ENCODE data around the gene SPSB1. TPM values are rescaled to one million over a fixed set of nuclear protein-coding genes. Genes with fewer than 3 reads are reported as not detected.

The SPSB1 gene
- total and polyA plus RNA-seq, 2 donors from 2014 or later: 12.7 to 25.9 TPM

DNA sequence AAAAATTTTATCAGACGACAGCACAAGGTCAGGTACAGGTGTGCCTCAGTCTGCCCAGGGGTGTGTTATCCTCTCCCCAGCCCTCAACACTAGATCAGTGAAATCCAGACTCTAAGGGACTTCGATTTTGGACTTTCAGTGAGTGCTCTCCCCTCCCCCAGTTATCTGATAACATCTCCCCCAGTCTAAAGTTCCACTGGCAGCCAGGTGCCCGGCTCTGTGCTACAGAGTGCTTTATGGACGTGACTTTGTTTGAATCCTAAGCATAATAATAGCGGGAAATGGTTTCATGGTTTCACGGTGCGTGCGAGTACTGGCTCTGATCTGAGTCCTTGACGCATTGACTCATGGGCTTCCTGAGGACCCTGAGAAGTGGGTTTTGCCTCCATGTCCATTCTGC is 3.2 kb downstream of the SPSB1 start:
- intact Hi-C loops (cut with DNase I): no loop called here
- Histone ChIP-seq H3K27ac (ENCODE audit: low read depth in 2 of 2, low read length in 2 of 2) (no peak overlapping the region), H3K36me3 (ENCODE audit: control insufficient read depth in 2 of 3, insufficient read depth in 3 of 3, low read length in 3 of 3) (peaks cover 0 to 3% (median 2%) of the 10 kb centered on the region in 3 donors), H3K4me3 (ENCODE audit: low read length in 3 of 3) (no peak overlapping the region), H3K4me1 (ENCODE audit: control insufficient read depth in 2 of 3, insufficient read depth in 2 of 3, low read depth in 1 of 3, low read length in 3 of 3) (peaks cover 0 to 14% (median 5%) of the 10 kb centered on the region in 3 donors), H3K27me3 (ENCODE audit: control insufficient read depth, insufficient read depth, low read length) (no peaks in the 10 kb centered on the region), H3K9ac (ENCODE audit: low read length in 3 of 3) (no peak overlapping the region), H3K9me3 (ENCODE audit: control insufficient read depth in 2 of 3, insufficient read depth in 1 of 3, low read length in 3 of 3) (peaks cover 0 to 1% (median 0%) of the 10 kb centered on the region in 3 donors)
- FAIRE-seq (no peak), DNase-seq (no peak)
- TF ChIP-seq, protein P1, sequence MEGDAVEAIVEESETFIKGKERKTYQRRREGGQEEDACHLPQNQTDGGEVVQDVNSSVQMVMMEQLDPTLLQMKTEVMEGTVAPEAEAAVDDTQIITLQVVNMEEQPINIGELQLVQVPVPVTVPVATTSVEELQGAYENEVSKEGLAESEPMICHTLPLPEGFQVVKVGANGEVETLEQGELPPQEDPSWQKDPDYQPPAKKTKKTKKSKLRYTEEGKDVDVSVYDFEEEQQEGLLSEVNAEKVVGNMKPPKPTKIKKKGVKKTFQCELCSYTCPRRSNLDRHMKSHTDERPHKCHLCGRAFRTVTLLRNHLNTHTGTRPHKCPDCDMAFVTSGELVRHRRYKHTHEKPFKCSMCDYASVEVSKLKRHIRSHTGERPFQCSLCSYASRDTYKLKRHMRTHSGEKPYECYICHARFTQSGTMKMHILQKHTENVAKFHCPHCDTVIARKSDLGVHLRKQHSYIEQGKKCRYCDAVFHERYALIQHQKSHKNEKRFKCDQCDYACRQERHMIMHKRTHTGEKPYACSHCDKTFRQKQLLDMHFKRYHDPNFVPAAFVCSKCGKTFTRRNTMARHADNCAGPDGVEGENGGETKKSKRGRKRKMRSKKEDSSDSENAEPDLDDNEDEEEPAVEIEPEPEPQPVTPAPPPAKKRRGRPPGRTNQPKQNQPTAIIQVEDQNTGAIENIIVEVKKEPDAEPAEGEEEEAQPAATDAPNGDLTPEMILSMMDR (IDR thresholded peaks at IDR 0.05; ENCODE audit: borderline replicate concordance, extremely low read depth, insufficient read depth): no peak

GRCh38 chr1:9296850-9297249 is 4.2 kb downstream of the SPSB1 start:
- H3K9me3 ChIP-seq (ENCODE audit: control insufficient read depth in 2 of 3, insufficient read depth in 1 of 3, low read length in 3 of 3): peaks cover 0 to 1% (median 0%) of the 10 kb centered on the region in 3 donors
- H3K4me3 ChIP-seq (ENCODE audit: low read length in 3 of 3): no peak overlapping the region
- no peak for FAIRE-seq

GRCh38 chr1:9297831-9298230 is 5.1 kb downstream of the SPSB1 start:
- Histone ChIP-seq H3K27me3 (ENCODE audit: control insufficient read depth, insufficient read depth, low read length) (no peaks in the 10 kb centered on the region), H3K36me3 (ENCODE audit: control insufficient read depth in 2 of 3, insufficient read depth in 3 of 3, low read length in 3 of 3) (peaks cover 0 to 4% (median 2%) of the 10 kb centered on the region in 3 donors), H3K4me3 (ENCODE audit: low read length in 3 of 3) (no peak overlapping the region), H3K9ac (ENCODE audit: low read length in 3 of 3) (no peak overlapping the region), H3K4me1 (ENCODE audit: control insufficient read depth in 2 of 3, insufficient read depth in 2 of 3, low read depth in 1 of 3, low read length in 3 of 3) (peaks cover 5 to 21% (median 6%) of the 10 kb centered on the region in 3 donors), H3K9me3 (ENCODE audit: control insufficient read depth in 2 of 3, insufficient read depth in 1 of 3, low read length in 3 of 3) (peaks cover 0 to 1% (median 0%) of the 10 kb centered on the region in 3 donors), H3K27ac (ENCODE audit: low read depth in 2 of 2, low read length in 2 of 2) (no peak overlapping the region)
- TF ChIP-seq, protein P1 (IDR thresholded peaks at IDR 0.05; ENCODE audit: borderline replicate concordance, extremely low read depth, insufficient read depth): no peak
- DNase-seq (peak in 3 of 5 donors; percentile 63 to 75 (median 75)), FAIRE-seq (no peak)
- intact Hi-C loops (cut with DNase I): no loop called here

More at GRCh38 chr1:9296850-9297249, 4.2 kb downstream of the SPSB1 start:
- TF ChIP-seq, protein P1 (IDR thresholded peaks at IDR 0.05; ENCODE audit: borderline replicate concordance, extremely low read depth, insufficient read depth): no peak
- intact Hi-C loops (cut with DNase I): no loop called here
- no peak overlapping the region for H3K27ac ChIP-seq (ENCODE audit: low read depth in 2 of 2, low read length in 2 of 2)
- no peaks in the 10 kb centered on the region for H3K27me3 ChIP-seq (ENCODE audit: control insufficient read depth, insufficient read depth, low read length)
- no peak for DNase-seq
- H3K36me3 ChIP-seq (ENCODE audit: control insufficient read depth in 2 of 3, insufficient read depth in 3 of 3, low read length in 3 of 3): peaks cover 0 to 4% (median 2%) of the 10 kb centered on the region in 3 donors
- H3K4me1 ChIP-seq (ENCODE audit: control insufficient read depth in 2 of 3, insufficient read depth in 2 of 3, low read depth in 1 of 3, low read length in 3 of 3): peaks cover 0 to 14% (median 5%) of the 10 kb centered on the region in 3 donors
- no peak overlapping the region for H3K9ac ChIP-seq (ENCODE audit: low read length in 3 of 3)

GRCh38 chr1:9298282-9298681 is 5.6 kb downstream of the SPSB1 start:
- peaks cover 0 to 1% (median 0%) of the 10 kb centered on the region in 3 donors for H3K9me3 ChIP-seq (ENCODE audit: control insufficient read depth in 2 of 3, insufficient read depth in 1 of 3, low read length in 3 of 3)

More at GRCh38 chr1:9298282-9298681, 5.6 kb downstream of the SPSB1 start:
- TF ChIP-seq, protein P1 (IDR thresholded peaks at IDR 0.05; ENCODE audit: borderline replicate concordance, extremely low read depth, insufficient read depth): no peak
- Histone ChIP-seq H3K27ac (ENCODE audit: low read depth in 2 of 2, low read length in 2 of 2) (no peak overlapping the region), H3K9ac (ENCODE audit: low read length in 3 of 3) (no peak overlapping the region), H3K36me3 (ENCODE audit: control insufficient read depth in 2 of 3, insufficient read depth in 3 of 3, low read length in 3 of 3) (peaks cover 0 to 4% (median 2%) of the 10 kb centered on the region in 3 donors), H3K4me1 (ENCODE audit: control insufficient read depth in 2 of 3, insufficient read depth in 2 of 3, low read depth in 1 of 3, low read length in 3 of 3) (peaks cover 8 to 25% (median 10%) of the 10 kb centered on the region in 3 donors), H3K4me3 (ENCODE audit: low read length in 3 of 3) (no peak overlapping the region), H3K27me3 (ENCODE audit: control insufficient read depth, insufficient read depth, low read length) (no peaks in the 10 kb centered on the region)
- DNase-seq (no peak), FAIRE-seq (no peak)
- intact Hi-C loops (cut with DNase I): no loop called here

Data from kidney (tissue), 14 donors.